NCI-H82 treated with DMSO at 0.1 percent for 48 hours (cell line): ENCODE measurements around the gene SND1.

ENCODE experiments used
- DNase-seq: peaks from one replicate; lab custom pipeline; 2025; ENCODE audit not compliant: unreplicated experiment; lab: John Stamatoyannopoulos, UW

SND1 gene

DNA sequence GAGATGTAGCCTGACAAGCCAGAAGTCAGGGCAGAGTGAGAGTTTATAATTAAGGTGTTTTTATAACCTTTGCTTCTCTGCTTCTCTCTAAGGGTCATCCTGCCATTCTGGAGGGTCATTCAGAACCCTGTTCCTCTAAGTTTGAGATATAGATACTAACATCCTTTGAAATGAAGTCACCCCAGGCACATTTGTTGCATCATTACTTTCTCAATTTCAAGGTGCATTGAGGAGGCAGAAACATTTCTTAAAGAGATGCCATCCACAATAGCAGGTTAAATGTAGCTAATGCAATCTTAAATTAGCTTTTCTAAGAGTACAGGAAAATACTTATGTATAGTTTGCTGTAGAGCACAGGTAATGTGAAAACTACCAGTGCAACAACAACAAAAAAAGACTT is 272.9 kb downstream of the SND1 start:
- DNase-seq, result no peak

DNA sequence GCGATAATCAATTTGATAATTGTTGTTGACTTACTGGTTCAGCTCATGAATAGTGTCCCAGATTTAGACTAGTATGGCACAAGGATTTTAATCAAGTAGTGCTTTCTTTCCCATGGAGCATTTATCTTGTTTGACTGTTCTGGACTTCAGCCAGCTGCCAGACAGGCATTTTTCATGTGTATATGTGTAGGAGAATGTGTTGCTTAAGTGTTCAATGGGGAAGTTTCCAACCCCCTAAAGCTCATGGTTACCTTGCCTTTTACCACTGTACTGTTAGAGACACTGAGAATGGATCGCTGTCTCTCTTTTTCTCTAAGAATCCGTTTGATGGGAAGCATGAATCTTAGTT is 275.3 kb downstream of the SND1 start:
- no peak for DNase-seq

GRCh38 chr7:127928222-127928621 is 276.2 kb downstream of the SND1 start:
- DNase-seq, result no peak

- no peak for DNase-seq
Measured at GRCh38 chr7:127928852-127929251, 276.9 kb downstream of the SND1 start.

GRCh38 chr7:127930341-127931328 is 278.6 kb downstream of the SND1 start:
- no peak for DNase-seq

GRCh38 chr7:127932076-127932475 is 280.1 kb downstream of the SND1 start:
- no peak for DNase-seq

GRCh38 chr7:127932496-127932895 is 280.5 kb downstream of the SND1 start:
- no peak for DNase-seq

DNA sequence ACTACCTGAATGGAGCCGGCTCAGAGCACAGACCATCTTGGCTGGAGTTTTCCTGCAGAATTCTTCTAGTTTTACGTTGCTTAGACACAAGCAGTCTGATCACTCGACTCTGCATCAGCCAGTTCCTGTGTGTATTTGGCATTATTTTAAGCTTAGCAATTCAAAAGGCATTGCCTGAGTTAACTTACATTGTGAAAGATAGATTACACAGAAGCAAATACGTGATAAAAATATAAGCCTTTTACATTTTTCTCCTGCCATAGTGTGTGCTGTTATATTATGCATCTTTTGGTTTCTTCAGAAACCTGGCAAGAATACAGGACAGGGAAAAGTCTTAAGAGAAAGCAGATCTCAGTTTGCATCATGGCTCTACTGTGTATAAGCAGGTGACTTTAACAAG is 281.2 kb downstream of the SND1 start:
- DNase-seq, result no peak

GRCh38 chr7:127934711-127935110 is 282.7 kb downstream of the SND1 start:
- DNase-seq, result no peak

- no peak for DNase-seq
Measured at GRCh38 chr7:127935847-127936376, 283.9 kb downstream of the SND1 start.

DNA sequence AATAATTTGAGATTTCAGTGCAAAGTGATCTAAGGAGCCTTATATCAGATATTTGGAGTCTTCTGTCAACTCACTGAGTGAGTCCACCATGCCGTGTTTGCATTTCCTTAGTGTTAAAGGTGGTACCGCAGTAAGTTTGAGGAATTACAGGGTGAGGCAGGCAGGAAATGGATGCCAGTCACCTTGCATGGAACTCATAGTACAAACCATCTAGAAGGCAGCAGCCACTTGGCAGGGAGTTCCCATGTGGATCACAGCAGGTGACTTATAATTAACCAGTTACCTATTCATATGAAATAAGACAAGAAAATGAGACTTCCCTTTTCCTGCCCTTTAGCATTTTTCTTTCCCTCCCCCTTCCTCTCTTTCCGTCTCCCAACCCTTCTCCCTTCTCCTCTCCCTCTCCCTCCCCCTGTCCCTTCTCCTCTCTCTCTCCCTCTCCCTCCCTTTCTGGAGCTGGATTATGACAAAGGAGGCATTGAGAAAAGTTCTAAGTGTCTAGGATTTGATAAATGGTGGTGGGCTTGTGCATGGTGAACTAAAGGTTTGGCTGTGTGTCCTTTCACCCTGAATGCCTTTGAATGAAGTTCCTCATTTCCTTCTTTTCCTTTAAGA is 285.2 kb downstream of the SND1 start:
- no peak for DNase-seq

GRCh38 chr7:127938588-127938987 is 286.6 kb downstream of the SND1 start:
- no peak for DNase-seq

GRCh38 chr7:127940381-127941160 is 288.6 kb downstream of the SND1 start:
- peak; percentile 61 for DNase-seq

GRCh38 chr7:127941476-127942210 is 289.6 kb downstream of the SND1 start:
- no peak for DNase-seq

DNA sequence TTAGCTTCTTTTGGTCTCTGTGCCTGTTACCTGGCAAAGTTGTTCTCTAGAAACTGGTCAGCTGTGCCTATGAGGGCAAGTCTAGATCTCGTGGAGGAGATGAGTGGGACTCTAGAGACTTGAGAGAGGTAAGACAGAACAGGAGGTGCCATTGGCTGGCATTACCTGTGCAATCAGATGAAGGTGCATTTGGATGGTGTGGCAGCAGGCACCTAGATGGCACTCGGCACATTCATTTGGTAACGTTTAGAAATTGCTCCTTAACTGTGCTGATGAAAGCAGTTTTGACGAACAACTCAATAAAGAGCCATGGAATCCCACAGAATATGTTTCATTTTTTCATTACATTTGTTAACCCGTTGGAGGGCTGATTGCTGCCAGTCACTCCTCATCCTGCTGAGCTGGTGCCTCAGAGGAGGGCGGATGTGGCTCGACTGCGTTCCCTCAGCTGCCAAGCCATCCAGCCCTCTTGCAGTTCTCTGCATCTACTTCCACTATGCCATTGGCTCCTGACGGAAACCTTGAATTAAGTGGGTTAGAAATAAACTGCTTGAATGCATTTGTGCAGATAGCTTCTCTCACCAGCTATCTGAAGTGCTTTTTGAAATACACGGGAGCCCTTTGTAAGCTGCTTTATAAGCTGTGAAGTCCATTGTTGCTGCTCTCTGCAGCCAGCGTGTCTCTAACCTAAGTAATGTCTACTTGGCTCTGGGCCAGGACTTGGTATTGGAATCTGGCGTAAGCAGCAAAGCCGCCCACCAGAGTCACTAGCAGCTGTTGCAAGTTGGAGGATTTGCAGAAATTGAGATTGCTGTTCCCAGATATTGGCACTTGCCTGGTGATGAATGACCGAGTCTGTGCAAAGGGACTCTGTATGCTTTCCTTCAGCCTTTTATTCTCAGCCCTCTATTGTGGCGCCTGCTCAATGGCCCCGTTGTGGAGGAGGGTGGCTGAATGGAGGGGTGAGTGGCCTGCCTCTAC is 291.8 kb downstream of the SND1 start:
- DNase-seq, result peak; percentile 98

- DNase-seq, result no peak
Measured at GRCh38 chr7:127946111-127946510, 294.1 kb downstream of the SND1 start.

- DNase-seq, result no peak
Measured at GRCh38 chr7:127946847-127947246, 294.9 kb downstream of the SND1 start.

- DNase-seq, result peak; percentile 96
Measured at GRCh38 chr7:127948312-127948711, 296.3 kb downstream of the SND1 start.

- no peak for DNase-seq
Measured at GRCh38 chr7:127948930-127949329, 296.9 kb downstream of the SND1 start.
